GM18519 (cell line): Measurements from ENCODE around the gene DMRTB1.

Experiments used
- ATAC-seq: cut with Tn5 transposase; IDR thresholded peaks from one replicate; pipeline ENCODE4 v1.9.1; 2021; ENCODE audit warnings: mild to moderate bottlenecking, moderate library complexity; ENCODE audit not compliant: unreplicated experiment, low FRiP score

Gene DMRTB1

GRCh38 chr1:53484705-53485477 is 25.7 kb downstream of the DMRTB1 start:
- no peak for ATAC-seq

- no peak for ATAC-seq
Measured at GRCh38 chr1:53485478-53486394, 26.5 kb downstream of the DMRTB1 start.

- ATAC-seq, result no peak
Measured at GRCh38 chr1:53486395-53487026, 27.3 kb downstream of the DMRTB1 start.

GRCh38 chr1:53490351-53490750 is 31.2 kb downstream of the DMRTB1 start:
- ATAC-seq, result no peak

GRCh38 chr1:53495633-53496345 is 36.6 kb downstream of the DMRTB1 start:
- no peak for ATAC-seq

- ATAC-seq, result no peak
Measured at GRCh38 chr1:53498555-53499131, 39.4 kb downstream of the DMRTB1 start.

- no peak for ATAC-seq
Measured at GRCh38 chr1:53499257-53500203, 40.3 kb downstream of the DMRTB1 start.

GRCh38 chr1:53500204-53501064 is 41.2 kb downstream of the DMRTB1 start:
- no peak for ATAC-seq

- no peak for ATAC-seq
Measured at GRCh38 chr1:53501065-53502005, 42.1 kb downstream of the DMRTB1 start.

- no peak for ATAC-seq
Measured at GRCh38 chr1:53502641-53503432, 43.6 kb downstream of the DMRTB1 start.

GRCh38 chr1:53503433-53504217 is 44.4 kb downstream of the DMRTB1 start:
- ATAC-seq, result no peak

- ATAC-seq, result no peak
Measured at GRCh38 chr1:53504901-53505300, 45.7 kb downstream of the DMRTB1 start.

- no peak for ATAC-seq
Measured at GRCh38 chr1:53505401-53505800, 46.2 kb downstream of the DMRTB1 start.

- no peak for ATAC-seq
Measured at GRCh38 chr1:53505891-53506290, 46.7 kb downstream of the DMRTB1 start.

GRCh38 chr1:53506355-53507050 is 47.3 kb downstream of the DMRTB1 start:
- no peak for ATAC-seq
